Stimulated activated CD4-positive, alpha-beta T cell treated with anti-CD3 and anti-CD28 coated beads, TNF-alpha, amount 100 ng/mL, for 48 hours (primary cell): ENCODE measurements around the gene SPR.

Experiments
- DNase-seq, 3 donors: peaks; one replicate each; pipeline ENCODE4 v3.0.0-alpha.2; 2020; ENCODE audit warnings: low read depth in 3 of 3

Gene SPR

DNA sequence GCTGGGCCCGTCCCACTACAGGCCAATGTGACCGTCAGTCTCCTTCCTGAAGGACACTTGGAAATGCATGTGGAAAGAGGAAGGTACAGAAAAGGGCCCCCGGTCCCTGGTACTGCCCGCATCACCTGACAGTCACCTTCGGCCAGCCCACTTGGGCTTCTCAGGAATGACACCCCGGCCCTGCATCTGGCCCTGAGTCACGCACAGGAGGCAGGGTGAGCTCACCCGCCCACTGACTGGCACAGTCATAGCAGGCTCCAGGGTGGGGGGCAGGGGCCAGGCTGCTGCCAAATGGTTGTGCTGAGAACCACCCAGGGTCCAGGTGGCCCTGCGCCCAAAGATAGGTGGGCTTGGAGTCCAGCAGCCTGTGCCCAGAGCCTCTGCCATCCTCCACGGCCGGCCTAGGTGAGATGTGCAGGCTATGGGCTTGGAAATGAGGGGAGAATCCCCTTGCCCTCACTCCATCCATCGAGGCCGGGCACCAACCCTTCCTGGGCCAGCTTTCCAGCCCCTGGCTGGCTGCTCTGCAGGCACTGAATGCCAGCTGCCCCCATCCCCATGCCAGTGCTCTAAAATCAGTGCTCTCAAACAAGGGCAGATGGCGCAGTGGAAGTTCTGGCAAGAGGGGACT lies 44.2 kb downstream of the SPR start:
- no peak for DNase-seq

DNA sequence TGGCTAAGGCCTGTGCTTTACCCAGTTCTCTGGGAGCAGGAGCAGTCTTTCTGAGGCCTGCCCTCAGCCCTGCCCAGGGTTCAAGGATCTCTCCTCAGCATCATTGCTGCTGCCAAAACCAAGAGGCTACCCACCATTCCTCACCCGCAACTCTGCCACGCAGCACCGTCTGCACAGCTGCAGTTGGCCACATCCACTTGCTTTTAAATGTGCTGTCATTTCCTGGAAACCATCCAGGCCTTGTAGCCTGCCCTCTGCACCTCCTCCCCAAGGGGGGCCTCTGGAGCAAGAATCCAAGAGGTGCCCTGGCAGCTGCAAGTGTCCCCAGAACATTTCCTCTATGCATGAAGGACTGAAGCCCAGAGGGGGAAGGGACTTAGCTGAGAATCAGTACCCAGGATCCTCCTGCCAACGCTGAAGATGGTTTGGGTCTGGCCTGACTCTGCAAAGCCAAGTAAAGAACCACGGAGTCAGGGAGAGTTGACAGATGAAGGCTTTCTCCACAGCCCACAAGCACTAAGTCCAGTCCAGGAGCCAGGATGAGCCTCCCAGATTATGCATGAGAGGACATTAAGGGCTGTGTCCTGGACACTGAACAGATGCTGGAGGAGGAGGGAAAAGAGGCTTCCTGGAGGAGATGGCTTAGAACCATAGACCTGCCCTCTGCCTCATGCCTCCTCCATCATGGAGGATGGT lies 45.0 kb downstream of the SPR start:
- DNase-seq: no peak

DNA sequence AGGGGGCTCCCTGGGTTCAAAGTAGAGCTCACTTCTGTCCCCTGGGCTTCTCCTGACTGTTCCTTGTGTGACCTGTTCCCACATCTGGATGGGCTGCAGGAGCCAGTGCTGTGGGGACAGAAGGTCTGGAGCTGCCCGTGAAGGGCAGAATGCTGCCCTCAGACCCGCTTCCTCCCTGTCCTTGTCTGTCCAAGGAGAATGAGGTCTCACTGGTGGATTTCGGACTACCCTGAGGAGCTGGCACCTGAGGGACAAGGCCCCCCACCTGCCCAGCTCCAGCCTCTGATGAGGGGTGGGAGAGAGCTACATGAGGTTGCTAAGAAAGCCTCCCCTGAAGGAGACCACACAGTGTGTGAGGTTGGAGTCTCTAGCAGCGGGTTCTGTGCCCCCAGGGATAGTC lies 45.6 kb downstream of the SPR start:
- DNase-seq: no peak

- DNase-seq: no peak
Observed at GRCh38 chr2:72933207-72933606, 46.0 kb downstream of the SPR start.

GRCh38 chr2:72933646-72934151 lies 46.5 kb downstream of the SPR start:
- no peak for DNase-seq

- no peak for DNase-seq
Observed at GRCh38 chr2:72934683-72935610, 47.7 kb downstream of the SPR start.

GRCh38 chr2:72935611-72935957 lies 48.4 kb downstream of the SPR start:
- no peak for DNase-seq

DNA sequence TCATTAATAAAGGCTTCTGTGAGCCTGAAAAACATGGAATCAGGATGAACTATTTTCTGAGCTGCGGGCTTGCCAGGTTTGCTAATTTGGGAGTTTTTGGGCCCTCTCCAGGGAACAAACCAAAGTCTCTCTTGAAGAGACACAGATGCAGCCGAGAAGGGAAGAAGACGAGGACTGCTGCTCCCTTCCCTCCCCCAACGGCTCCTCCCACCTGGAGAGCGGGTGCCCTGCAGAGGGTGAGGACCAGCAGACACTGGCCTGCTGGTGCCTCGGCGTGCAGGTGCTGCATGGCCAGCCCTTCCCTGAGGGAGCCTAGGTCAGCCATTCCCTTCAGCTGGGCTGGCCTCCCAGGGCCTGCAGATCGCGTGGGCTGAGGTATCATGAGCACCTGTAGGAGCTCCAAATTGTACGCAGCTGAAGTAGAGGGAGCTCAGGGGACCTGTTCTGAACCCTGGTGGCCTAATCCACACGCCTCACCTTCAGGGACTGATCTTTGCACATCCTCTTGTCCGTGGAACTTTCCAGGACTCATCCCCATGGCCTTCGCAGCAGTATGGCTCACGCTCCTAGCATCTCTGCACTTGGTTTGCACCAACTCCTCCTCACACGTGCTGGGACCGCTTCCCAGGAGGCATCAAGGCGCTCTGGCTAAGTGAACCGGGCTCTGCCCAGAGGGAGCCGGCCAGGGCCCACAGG lies 49.6 kb downstream of the SPR start:
- no peak for DNase-seq

- DNase-seq: no peak
Observed at GRCh38 chr2:72937356-72937669, 50.1 kb downstream of the SPR start.

DNA sequence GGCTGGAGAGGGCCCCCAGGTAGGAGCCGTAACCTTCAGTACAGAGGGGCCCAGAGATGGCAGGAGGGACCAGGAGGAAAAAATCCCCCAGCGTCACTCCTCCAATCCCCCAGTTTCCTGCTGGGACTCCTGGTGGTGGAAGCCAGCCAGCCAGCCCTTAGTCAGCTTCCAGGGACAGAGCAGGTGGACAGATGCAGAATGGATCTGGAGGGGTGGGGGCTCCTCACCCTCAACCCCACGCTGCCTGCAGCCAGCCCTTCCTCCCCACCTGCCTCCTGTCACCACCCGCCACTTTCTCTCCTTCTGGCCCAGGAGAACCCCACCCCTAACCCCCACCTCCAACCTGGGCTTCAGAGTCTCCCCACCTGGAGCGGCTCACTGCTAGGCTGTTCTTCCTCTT lies 51.2 kb downstream of the SPR start:
- no peak for DNase-seq

- no peak for DNase-seq
Observed at GRCh38 chr2:72940361-72940760, 53.2 kb downstream of the SPR start.

- DNase-seq: no peak
Observed at GRCh38 chr2:72940786-72941185, 53.6 kb downstream of the SPR start.
